ENCODE data around the gene AGBL1. TPM values are rescaled to one million over a fixed set of nuclear protein-coding genes. Genes with fewer than 3 reads are reported as not detected.
"Not testable (repeated sequence)": the region's sequence is repeated elsewhere in the genome, so short reads cannot be mapped to it uniquely, and the experiment has no call there.

AGBL1 gene
- total RNA-seq, 1 donor from 2014 or later = 0.47 TPM

DNA sequence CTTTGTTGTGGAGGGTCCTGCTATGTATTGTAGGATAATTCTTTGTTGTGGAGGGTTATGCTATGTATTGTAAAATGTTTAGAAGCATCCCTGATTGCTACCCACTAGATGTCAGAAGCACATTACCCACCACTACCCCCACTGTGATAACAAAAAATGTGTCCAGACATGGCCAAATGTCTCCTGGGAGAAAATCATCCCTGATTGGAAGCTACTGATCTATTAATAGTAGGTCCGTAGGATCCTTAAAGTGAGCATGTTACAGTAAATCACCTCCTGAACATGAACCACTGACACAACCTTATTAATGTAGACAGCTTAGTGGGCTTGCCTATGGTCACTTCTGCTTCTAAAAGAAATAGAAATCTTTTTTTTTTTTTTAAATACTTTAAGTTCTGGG lies 884.6 kb downstream of the AGBL1 start:
- DNase-seq = no peak

- DNase-seq = no peak
Observed at GRCh38 chr15:86968244-86968643, 888.6 kb downstream of the AGBL1 start.

DNA sequence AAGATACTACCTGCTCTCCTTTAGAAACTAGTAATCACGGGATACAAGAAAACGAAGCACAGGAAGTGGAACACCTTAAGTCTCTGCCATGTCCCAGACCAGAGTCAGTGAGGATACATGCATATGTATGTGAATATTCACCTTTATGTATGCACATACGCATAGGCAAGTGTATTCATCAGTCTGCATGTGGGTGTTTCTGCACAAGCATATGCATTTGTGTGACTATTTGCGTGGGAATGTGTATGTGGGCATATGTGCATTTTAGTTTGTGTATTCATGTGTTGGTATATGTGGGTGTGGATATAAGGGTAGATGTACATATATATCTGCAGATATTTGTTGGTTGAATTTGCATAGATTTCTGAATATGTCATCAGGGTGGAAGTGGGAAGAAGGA lies 889.7 kb downstream of the AGBL1 start:
- no peak for DNase-seq

GRCh38 chr15:86973284-86973844 lies 893.7 kb downstream of the AGBL1 start:
- DNase-seq = no peak

- no peak for DNase-seq
Observed at GRCh38 chr15:86988033-86988432, 908.4 kb downstream of the AGBL1 start.

DNA sequence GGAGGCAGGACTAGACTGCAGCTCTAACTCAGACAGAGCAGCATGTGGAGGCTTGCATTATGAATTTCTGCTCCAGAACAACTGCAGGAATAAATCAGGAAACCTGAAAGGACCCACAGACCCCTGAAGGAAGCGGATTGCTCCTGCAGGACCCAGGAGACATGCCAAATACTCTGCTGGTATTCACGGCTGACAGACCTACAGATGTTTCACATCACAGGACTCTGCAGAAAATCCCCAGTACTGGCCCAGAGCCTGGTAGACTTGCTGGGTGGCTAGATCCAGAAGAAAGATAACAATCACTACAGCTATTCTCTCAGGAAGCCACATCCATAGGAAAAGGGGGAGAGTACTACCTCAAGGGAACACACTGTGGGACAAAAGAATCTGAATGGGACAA lies 942.1 kb downstream of the AGBL1 start:
- no peak for DNase-seq

DNA sequence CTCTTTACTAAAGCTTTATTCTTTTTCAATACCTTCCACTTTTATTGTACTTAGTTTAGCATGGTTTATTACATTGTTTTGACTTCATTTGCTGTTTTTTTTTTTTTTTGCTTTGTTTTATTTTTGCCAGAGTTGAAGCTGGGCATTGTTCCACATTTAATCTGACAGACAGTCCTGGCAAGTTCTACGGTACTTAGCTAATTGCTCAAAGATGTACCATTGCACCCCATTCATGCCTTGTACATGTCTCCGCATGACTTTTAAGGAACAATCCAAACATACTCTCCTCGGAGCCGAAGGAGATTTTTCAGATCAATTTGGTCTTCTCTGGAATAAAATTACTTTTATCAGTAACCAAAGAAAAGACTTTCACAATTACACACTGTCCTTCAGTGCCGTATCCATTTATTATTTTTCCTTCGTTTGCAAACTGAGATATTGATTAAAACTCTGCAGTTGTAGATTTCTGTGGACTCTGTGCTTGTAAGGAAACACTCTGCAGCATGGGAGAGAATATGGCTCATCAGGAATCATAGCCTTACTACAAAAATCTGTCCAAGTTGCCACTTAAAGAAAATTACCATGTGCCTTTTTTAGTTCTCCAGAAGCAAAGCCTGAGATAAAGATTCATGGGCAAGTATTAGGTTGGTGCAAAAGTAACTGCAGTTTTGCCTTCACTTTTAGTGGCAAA lies 952.0 kb downstream of the AGBL1 start:
- DNase-seq = no peak

DNA sequence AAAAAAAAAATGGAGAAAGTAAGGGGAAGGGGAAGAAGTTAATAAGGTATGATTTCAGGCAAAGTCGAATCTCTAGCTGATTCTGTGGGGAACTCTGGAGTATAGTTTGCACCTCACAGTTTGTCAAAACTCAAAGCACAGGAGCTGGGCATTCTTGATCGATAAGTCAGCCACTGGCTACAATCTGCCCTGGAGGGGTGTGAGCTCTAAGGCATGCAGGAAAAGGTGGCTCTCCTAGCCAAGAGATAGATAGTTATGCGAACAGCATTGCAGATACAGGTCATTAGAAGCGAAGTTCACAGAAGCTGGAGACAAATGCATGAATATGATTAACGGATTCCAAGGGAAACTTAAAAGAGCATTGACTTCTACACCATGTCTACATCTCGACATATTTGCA lies 952.6 kb downstream of the AGBL1 start:
- no peak for DNase-seq

- no peak for DNase-seq
Observed at GRCh38 chr15:87033056-87033455, 953.4 kb downstream of the AGBL1 start.

DNA sequence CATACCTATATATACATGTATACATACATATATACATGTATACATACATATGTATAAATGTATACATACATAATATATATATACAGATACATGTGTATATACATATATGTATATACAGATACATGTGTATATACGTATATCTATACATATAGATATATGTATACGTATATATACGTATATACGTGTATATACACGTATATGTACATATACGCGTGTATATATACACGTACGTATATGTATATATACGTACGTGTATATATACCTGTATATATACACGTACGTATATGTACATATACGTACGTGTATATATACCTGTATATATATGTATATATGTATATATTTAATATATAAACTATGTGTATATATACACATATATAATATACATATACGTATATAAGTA lies 955.2 kb downstream of the AGBL1 start:
- no peak for DNase-seq

DNA sequence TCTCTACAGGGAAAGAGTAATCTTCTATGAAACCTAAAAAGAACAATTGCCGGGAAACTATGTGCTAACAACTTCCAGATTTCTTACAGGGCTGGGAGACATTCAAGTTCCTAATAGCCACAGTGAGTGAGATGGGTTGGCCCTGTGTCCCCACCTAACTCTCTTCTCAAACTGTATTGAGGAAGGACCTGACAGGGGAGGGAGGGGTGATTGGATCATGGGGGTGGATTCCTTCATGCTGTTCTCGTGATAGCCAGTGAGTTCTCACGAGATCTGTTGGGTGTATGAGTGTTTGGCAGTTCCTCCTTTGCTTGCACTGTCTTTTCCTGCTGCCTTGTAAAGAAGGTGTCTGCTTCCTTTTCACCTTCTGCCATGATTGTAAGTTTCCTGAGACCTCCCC lies 958.7 kb downstream of the AGBL1 start:
- DNase-seq = no peak

GRCh38 chr15:87042619-87043018 lies 962.9 kb downstream of the AGBL1 start:
- DNase-seq = not testable (repeated sequence)

- DNase-seq = no peak
Observed at GRCh38 chr15:87045746-87046145, 966.1 kb downstream of the AGBL1 start.

- no peak for DNase-seq
Observed at GRCh38 chr15:87047203-87047965, 967.7 kb downstream of the AGBL1 start.

Small RNAs within 50 kb of the gene (small RNA-seq; reads per million reads assigned to genes)
- 0.15 reads per million for gene RF00284
- gene RNA5SP400 = not detected

All from occipital lobe (tissue), 3 donors.